Adrenal gland (tissue), 12 donors: ENCODE measurements around the gene PADI6. TPM values are rescaled to one million over a fixed set of nuclear protein-coding genes. Genes with fewer than 3 reads are reported as not detected.

Source experiments
- DNase-seq, 7 donors: peaks; one replicate each; pipeline ENCODE4 v3.0.0-alpha.2; 2019 to 2020
- H3K27ac ChIP-seq, 5 donors: fragments of 200-600 bp; sonication (generic) in 4 of 5; 1 replicate in 3 of 5; 2 replicates in 2 of 5; pipeline versions ENCODE4 v1.5.1 to v1.8.0; 2016 to 2020; ENCODE audit warnings: mild to moderate bottlenecking in 1 of 5
- H3K27me3 ChIP-seq: fragments of 200-600 bp; 2 replicates; pipeline ENCODE4 v1.8.0; 2021
- H3K36me3 ChIP-seq, 2 donors: fragments of 200-600 bp; replicated peaks in 1 of 2; 1 replicate in 1 of 2; 2 replicates in 1 of 2; pipeline versions ENCODE4 v1.5.1 to v1.8.0; 2018 to 2022
- H3K4me1 ChIP-seq, 2 donors: fragments of 200-600 bp; replicated peaks in 1 of 2; 1 replicate in 1 of 2; 2 replicates in 1 of 2; pipeline versions ENCODE4 v1.5.1 to v1.8.0; 2018 to 2021
- H3K4me3 ChIP-seq, 4 donors: fragments of 200-600 bp; sonication (generic) in 3 of 4; one replicate each; pipeline ENCODE4 v1.5.1; 2016 to 2018
- H3K9me3 ChIP-seq, 3 donors: fragments of 200-600 bp; sonication (generic) in 1 of 3; replicated peaks in 1 of 3; 1 replicate in 2 of 3; 2 replicates in 1 of 3; pipeline versions ENCODE4 v1.5.1 to v1.8.0; 2016 to 2021
- CTCF ChIP-seq, 6 experiments: fragments of 450-650 bp in 4 of 6; fragments of 200-600 bp in 2 of 6; sonication (generic) in 1 of 6; IDR thresholded peaks; 1 replicate in 5 of 6; 2 replicates in 1 of 6; pipeline versions ENCODE4 v1.5.1 to v1.8.0; 2016 to 2021; ENCODE audit warnings: antibody characterized with exemption in 6 of 6, mild to moderate bottlenecking in 2 of 6, moderate library complexity in 1 of 6
- POLR2A ChIP-seq, 2 donors: fragments of 450-650 bp; IDR thresholded peaks; one replicate each; pipeline ENCODE4 v1.6.1; 2017; ENCODE audit warnings: antibody characterized with exemption in 2 of 2, mild to moderate bottlenecking in 2 of 2, moderate library complexity in 1 of 2
- WGBS, 4 donors: extraction: QIAGEN DNeasy Blood & Tissue Kit in 2 of 4; methylation state at CpG; one replicate each; pipeline versions ENCODE4 v1.1.5 to v1.1.7; 2013 to 2017; 5-methylcytosine and 5-hydroxymethylcytosine counted together
- intact Hi-C, 2 donors: fragments of 100-400 bp; cut with DNase I; formaldehyde crosslinking; loops; one replicate each; pipeline versions ENCODE4 v1.14.1 to v1.15.0; 2022 to 2023
- polyA plus RNA-seq, 3 donors: library from polyadenylated mRNA; stranded (reverse); fragments of 200-250 nt in 2 of 3; fragments of 350-450 nt in 1 of 3; fragmentation: Illumina TruSeq in 1 of 3; extraction: RNeasy Lipid Tissue Mini Kit (QIAGEN cat#74804) in 1 of 3; gene quantifications; one replicate each; pipeline ENCODE4 v1.2.3, GENCODE V29; 2013 to 2014
- total RNA-seq, 9 donors: library from RNA; depleted of rRNA in 4 of 9; stranded (reverse); fragments of >200 nt in 4 of 9; fragments of 120-200 nt in 1 of 9; fragmentation: NEBNext Ultra II Directional in 1 of 9; extraction: Animal tissue kit (Norgen Biotek cat#: 25700) in 1 of 9; gene quantifications; one replicate each; pipeline versions ENCODE4 v1.1.0 to v1.2.4, GENCODE V29; 2013 to 2023
- donor health status: healthy with polysubstance abuse.
- donor health status: Bipolar disorder and iron deficiency.
- donor health status: DM: yes; HTN: yes; CAD: no.
- donor health status: DM: no; HTN: no; CAD: no.
- donor health status: DM: no; HTN: no; CAD: no.
- donor health status: DM: yes; HTN: yes; CAD: no.

PADI6 gene
- total and polyA plus RNA-seq, 12 donors, result not detected

GRCh38 chr1:17377325-17377953, 5.4 kb downstream of the PADI6 start:
- H3K36me3 ChIP-seq, result no peaks in the 10 kb centered on the region
- intact Hi-C loops, result no loop called here
- H3K9me3 ChIP-seq, result no peaks in the 10 kb centered on the region
- H3K27me3 ChIP-seq, result no peaks in the 10 kb centered on the region
- H3K4me1 ChIP-seq, result no peaks in the 10 kb centered on the region
- no peak overlapping the region for H3K27ac ChIP-seq
- no peak for DNase-seq
- WGBS, 4 donors, result 26 to 38% (median 30%) methylated on average over 13 to 16 of the region's 16 CpGs
- TF ChIP-seq POLR2A (IDR thresholded peaks at IDR 0.05) (no peak), CTCF (IDR thresholded peaks at IDR 0.05) (no peak)
- no peak overlapping the region for H3K4me3 ChIP-seq

- no peak overlapping the region for H3K27ac ChIP-seq
- H3K27me3 ChIP-seq, result no peaks in the 10 kb centered on the region
- H3K4me1 ChIP-seq, result no peaks in the 10 kb centered on the region
- WGBS, 4 donors, result 74 to 91% (median 81%) methylated on average over 2 of the region's 2 CpGs
- no peak overlapping the region for H3K4me3 ChIP-seq
- H3K9me3 ChIP-seq, result no peaks in the 10 kb centered on the region
- no peak for TF ChIP-seq CTCF (IDR thresholded peaks at IDR 0.05)
- no peak for TF ChIP-seq POLR2A (IDR thresholded peaks at IDR 0.05)
- intact Hi-C loops, result no loop called here
- DNase-seq, result no peak
- H3K36me3 ChIP-seq, result no peaks in the 10 kb centered on the region
Measured at GRCh38 chr1:17381161-17381560, 9.2 kb downstream of the PADI6 start.

GRCh38 chr1:17392199-17392740, 20.3 kb downstream of the PADI6 start:
- Histone ChIP-seq H3K4me3 (no peak overlapping the region), H3K36me3 (no peaks in the 10 kb centered on the region), H3K27me3 (no peaks in the 10 kb centered on the region), H3K4me1 (no peaks in the 10 kb centered on the region), H3K27ac (no peak overlapping the region), H3K9me3 (no peaks in the 10 kb centered on the region)
- no peak for DNase-seq
- intact Hi-C loops, result no loop called here
- 55 to 76% (median 67%) methylated on average over 4 to 10 of the region's 10 CpGs for WGBS, 4 donors
- TF ChIP-seq POLR2A (IDR thresholded peaks at IDR 0.05) (no peak), CTCF (IDR thresholded peaks at IDR 0.05) (no peak)

GRCh38 chr1:17393230-17393629, 21.2 kb downstream of the PADI6 start:
- no peak overlapping the region for H3K27ac ChIP-seq
- no peak for DNase-seq
- no peaks in the 10 kb centered on the region for H3K4me1 ChIP-seq
- no peak overlapping the region for H3K4me3 ChIP-seq
- no peaks in the 10 kb centered on the region for H3K27me3 ChIP-seq
- no peaks in the 10 kb centered on the region for H3K36me3 ChIP-seq
- TF ChIP-seq CTCF (IDR thresholded peaks at IDR 0.05) (no peak), POLR2A (IDR thresholded peaks at IDR 0.05) (no peak)
- H3K9me3 ChIP-seq, result no peaks in the 10 kb centered on the region
- intact Hi-C loops, result no loop called here
- WGBS, 4 donors, result 53 to 62% (median 60%) methylated on average over 8 of the region's 8 CpGs
